GM23248 (cell line): ENCODE results near the gene SPANXA2. TPM values are rescaled to one million over a fixed set of nuclear protein-coding genes. Genes with fewer than 3 reads are reported as not detected.

Experiments used
- DNase-seq: peaks from one replicate; pipeline ENCODE4 v3.0.0-alpha.2; 2015
- H2AFZ ChIP-seq: fragments of 200-600 bp; sonication (generic); 2 replicates; pipeline ENCODE4 v1.6.1; 2016; ENCODE audit warnings: antibody characterized with exemption
- H3F3A ChIP-seq: fragments of 200-600 bp; sonication (generic); 2 replicates; pipeline ENCODE4 v1.6.1; 2016; ENCODE audit warnings: mild to moderate bottlenecking, antibody characterized with exemption, mixed run types; ENCODE audit not compliant: insufficient read depth
- H3K27ac ChIP-seq: fragments of 200-600 bp; sonication (generic); 2 replicates; pipeline ENCODE4 v1.5.1; 2016; ENCODE audit warnings: mild to moderate bottlenecking
- H3K27me3 ChIP-seq: fragments of 200-600 bp; sonication (generic); replicated peaks from 2 replicates; pipeline ENCODE4 v1.6.1; 2016; ENCODE audit warnings: mild to moderate bottlenecking; ENCODE audit not compliant: insufficient read depth
- H3K36me3 ChIP-seq: fragments of 200-600 bp; sonication (generic); 2 replicates; pipeline ENCODE4 v1.6.1; 2016; ENCODE audit warnings: low read depth, mild to moderate bottlenecking
- H3K4me1 ChIP-seq: fragments of 200-600 bp; sonication (generic); 2 replicates; pipeline ENCODE4 v1.6.1; 2016; ENCODE audit warnings: mild to moderate bottlenecking; ENCODE audit not compliant: insufficient read depth
- H3K4me2 ChIP-seq: fragments of 200-600 bp; sonication (generic); one replicate; pipeline ENCODE4 v1.6.1; 2016; ENCODE audit warnings: mild to moderate bottlenecking; ENCODE audit not compliant: unreplicated experiment
- H3K4me3 ChIP-seq: fragments of 200-600 bp; sonication (generic); 2 replicates; pipeline ENCODE4 v1.5.1; 2016; ENCODE audit warnings: mild to moderate bottlenecking
- H3K79me2 ChIP-seq: fragments of 200-600 bp; sonication (generic); 2 replicates; pipeline ENCODE4 v1.6.1; 2016; ENCODE audit warnings: mild to moderate bottlenecking; ENCODE audit not compliant: insufficient read depth
- H3K9ac ChIP-seq: fragments of 200-600 bp; sonication (generic); 2 replicates; pipeline ENCODE4 v1.6.1; 2016; ENCODE audit warnings: mild to moderate bottlenecking
- H3K9me2 ChIP-seq: fragments of 200-600 bp; sonication (generic); 2 replicates; pipeline ENCODE4 v1.6.1; 2016; ENCODE audit warnings: mixed run types, mild to moderate bottlenecking, moderate library complexity; ENCODE audit not compliant: insufficient read depth
- H3K9me3 ChIP-seq: fragments of 200-600 bp; sonication (generic); one replicate; pipeline ENCODE4 v1.6.1; 2017; ENCODE audit warnings: low read depth
- H4K20me1 ChIP-seq: fragments of 200-600 bp; sonication (generic); 2 replicates; pipeline ENCODE4 v1.6.0; 2016; ENCODE audit not compliant: insufficient read depth
- EZH2 ChIP-seq: fragments of 200-600 bp; sonication (generic); IDR thresholded peaks from 2 replicates; pipeline ENCODE4 v1.6.1; 2018; ENCODE audit warnings: antibody characterized with exemption, mild to moderate bottlenecking; ENCODE audit not compliant: insufficient read depth, poor library complexity, severe bottlenecking
- EZH2phosphoT487 ChIP-seq: fragments of 200-600 bp; sonication (generic); IDR thresholded peaks from 2 replicates; pipeline ENCODE4 v1.6.1; 2018; ENCODE audit warnings: antibody characterized with exemption, moderate library complexity, mild to moderate bottlenecking, low read depth; ENCODE audit not compliant: insufficient read depth
- WGBS, 2 experiments: methylation state at CpG; one replicate each; pipeline ENCODE4 v1.1.6; 2015 to 2017; ENCODE audit warnings: low lambda C conversion rate in 2 of 2, low coverage in 1 of 2; ENCODE audit errors: missing lambda C conversion rate in 2 of 2; 5-methylcytosine and 5-hydroxymethylcytosine counted together
- in situ Hi-C: fragments of 300-500 bp; cut with MboI; formaldehyde crosslinking; loops from 2 replicates; pipeline ENCODE4 v1.15.0; 2020
- polyA plus RNA-seq: library from polyadenylated mRNA; unstranded; fragments of >200 nt; fragmentation: Nextera tagmentation; extraction: Ambion mirVana; gene quantifications from 2 replicates; pipeline ENCODE4 v1.2.1, GENCODE V29; 2016
- total RNA-seq: library from RNA; depleted of rRNA; stranded (reverse); fragments of >200 nt; shearing (Covaris generic); gene quantifications from 2 replicates; pipeline ENCODE4 v1.2.3, GENCODE V29; 2014; rRNA removed

Gene SPANXA2
- total and polyA plus RNA-seq, 2 experiments from 2014 or later: not detected

DNA sequence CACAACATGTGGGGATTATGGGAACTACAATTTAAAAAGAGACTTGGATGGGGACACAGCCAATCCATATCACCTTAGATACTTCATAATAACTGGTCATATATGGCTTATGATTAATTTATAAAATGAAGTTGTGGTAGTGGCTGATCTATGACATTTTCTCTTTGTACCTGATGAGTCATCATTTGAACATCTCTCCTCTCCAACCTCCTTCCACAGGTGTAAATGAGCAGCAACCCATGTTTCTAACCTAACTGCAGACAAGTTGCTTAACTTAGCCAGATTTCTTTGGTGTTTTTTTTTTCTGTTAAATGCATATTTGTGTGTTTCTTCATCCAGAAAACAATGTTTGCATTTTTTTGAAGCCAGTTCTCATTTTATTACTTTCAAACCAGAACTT, 42.6 kb downstream of the SPANXA2 start:
- DNase-seq: no peak
- H3K79me2 ChIP-seq: no peaks in the 10 kb centered on the region

DNA sequence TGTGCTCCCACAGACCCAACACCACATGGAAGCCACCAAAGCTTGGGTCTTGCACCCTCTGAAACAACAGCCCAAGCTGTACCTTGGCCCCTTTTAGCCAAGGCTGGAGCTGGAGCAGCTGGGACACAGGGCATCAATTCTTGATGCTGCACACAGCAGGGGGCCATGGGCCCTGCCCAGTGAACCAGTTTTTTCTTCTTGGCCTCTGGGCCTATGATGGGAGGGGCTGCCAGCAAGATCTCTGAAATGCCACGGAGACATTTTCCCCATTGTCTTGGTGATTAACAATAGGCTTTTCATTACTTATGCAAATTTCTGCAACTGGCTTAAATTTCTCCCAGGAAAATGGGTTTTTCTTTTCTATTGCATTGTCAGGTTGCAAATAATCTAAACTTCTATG, 49.0 kb downstream of the SPANXA2 start:
- no peak overlapping the region for H3K9ac ChIP-seq
- in situ Hi-C loops: no loop called here
- WGBS, 2 experiments: 0% methylated on average over 1 of the region's 1 CpG
- no peaks in the 10 kb centered on the region for H3K9me2 ChIP-seq
- H3K4me1 ChIP-seq: no peaks in the 10 kb centered on the region
- no peaks in the 10 kb centered on the region for H3K36me3 ChIP-seq
- H3F3A ChIP-seq: no peaks in the 10 kb centered on the region
- H3K27me3 ChIP-seq: no peaks in the 10 kb centered on the region
- no peak overlapping the region for H3K4me2 ChIP-seq
- no peak for TF ChIP-seq EZH2phosphoT487
- no peak for TF ChIP-seq EZH2
- no peak overlapping the region for H3K27ac ChIP-seq
- no peaks in the 10 kb centered on the region for H3K79me2 ChIP-seq
- H4K20me1 ChIP-seq: no peaks in the 10 kb centered on the region
- no peak overlapping the region for H2AFZ ChIP-seq
- H3K9me3 ChIP-seq: no peaks in the 10 kb centered on the region
- DNase-seq: no peak
- H3K4me3 ChIP-seq: no peak overlapping the region

More for the DNA sequence above, 42.6 kb downstream of the SPANXA2 start:
- Histone ChIP-seq H3K4me1 (no peaks in the 10 kb centered on the region), H3K4me3 (no peak overlapping the region), H3K9me3 (no peaks in the 10 kb centered on the region), H3K36me3 (no peaks in the 10 kb centered on the region), H3K4me2 (no peak overlapping the region), H3K27me3 (no peaks in the 10 kb centered on the region), H3F3A (no peaks in the 10 kb centered on the region), H4K20me1 (no peaks in the 10 kb centered on the region), H3K9me2 (no peaks in the 10 kb centered on the region), H3K27ac (no peak overlapping the region), H2AFZ (no peak overlapping the region), H3K9ac (no peak overlapping the region)
- in situ Hi-C loops: no loop called here
- no peak for TF ChIP-seq EZH2
- TF ChIP-seq EZH2phosphoT487: no peak

Other genes with a start within 250 kb of the SPANXA2 start
- gene SPANXA1, start 5.0 kb upstream of the SPANXA2 start, total RNA-seq: not detected in 2 replicates
- not detected in 2 replicates for gene SPANXA1, start 5.0 kb upstream of the SPANXA2 start, polyA plus RNA-seq
- not detected in 2 replicates for gene SPANXD, start 109.0 kb downstream of the SPANXA2 start, total RNA-seq
- not detected in 2 replicates for gene SPANXD, start 109.0 kb downstream of the SPANXA2 start, polyA plus RNA-seq
- gene MAGEC3, start 248.6 kb downstream of the SPANXA2 start, total RNA-seq: not detected in 2 replicates
- gene MAGEC3, start 248.6 kb downstream of the SPANXA2 start, polyA plus RNA-seq: not detected in 2 replicates